ENCODE data around the gene PLEK2. TPM values are rescaled to one million over a fixed set of nuclear protein-coding genes. Genes with fewer than 3 reads are reported as not detected.

PLEK2 gene
- total RNA-seq, 2 donors from 2014 or later, result 1.6 to 2.0 TPM

- Histone ChIP-seq H3K27ac (ENCODE audit: low read depth, low read length) (no peak overlapping the region), H3K27me3 (ENCODE audit: control insufficient read depth, insufficient read depth, low read length, poor library complexity, severe bottlenecking) (no peaks in the 10 kb centered on the region), H3K9me3 (ENCODE audit: control insufficient read depth, low read length) (no peaks in the 10 kb centered on the region), H3K36me3 (ENCODE audit: control insufficient read depth, insufficient read depth, low read length) (peaks cover 94% of the 10 kb centered on the region), H3K4me1 (ENCODE audit: control insufficient read depth, insufficient read depth, low read length) (no peaks in the 10 kb centered on the region), H3K4me3 (ENCODE audit: low read length) (no peak overlapping the region), H3K9ac (ENCODE audit: extremely low read depth, low read length, poor library complexity, severe bottlenecking) (no peak overlapping the region)
- Mint-ChIP-seq H3K36me3 (ENCODE audit: low read depth) (peaks cover 71% of the 10 kb centered on the region), H3K4me1 (no peaks in the 10 kb centered on the region), H3K4me3 (no peak overlapping the region), H3K27ac (no peak overlapping the region), H3K27me3 (ENCODE audit: insufficient read depth) (no peaks in the 10 kb centered on the region), H3K9me3 (no peaks in the 10 kb centered on the region)
- 88 to 100% methylated on average over 1 to 4 of the region's 4 CpGs for WGBS, 2 experiments (ENCODE audit: insufficient coverage in 1 of 2, insufficient read length in 1 of 2)
- TF ChIP-seq CTCF (conservative IDR thresholded peaks at IDR 0.05), result no peak
- DNase-seq, result no peak
Measured at GRCh38 chr14:67371247-67372148, 40.5 kb downstream of the PLEK2 start.

GRCh38 chr14:67370830-67371229 lies 41.1 kb downstream of the PLEK2 start:
- H3K9me3 ChIP-seq (ENCODE audit: control insufficient read depth, low read length), result no peaks in the 10 kb centered on the region
- Mint-ChIP-seq H3K36me3 (ENCODE audit: low read depth) (peaks cover 71% of the 10 kb centered on the region), H3K9me3 (no peaks in the 10 kb centered on the region), H3K4me3 (no peak overlapping the region), H3K27me3 (ENCODE audit: insufficient read depth) (no peaks in the 10 kb centered on the region), H3K4me1 (no peaks in the 10 kb centered on the region), H3K27ac (no peak overlapping the region)
- TF ChIP-seq CTCF (conservative IDR thresholded peaks at IDR 0.05), result no peak
- H3K27ac ChIP-seq (ENCODE audit: low read depth, low read length), result no peak overlapping the region
- H3K9ac ChIP-seq (ENCODE audit: extremely low read depth, low read length, poor library complexity, severe bottlenecking), result no peak overlapping the region
- WGBS, 2 experiments (ENCODE audit: insufficient coverage in 1 of 2, insufficient read length in 1 of 2), result 82 to 96% methylated on average over 4 to 5 of the region's 5 CpGs
- peaks cover 94% of the 10 kb centered on the region for H3K36me3 ChIP-seq (ENCODE audit: control insufficient read depth, insufficient read depth, low read length)
- no peaks in the 10 kb centered on the region for H3K27me3 ChIP-seq (ENCODE audit: control insufficient read depth, insufficient read depth, low read length, poor library complexity, severe bottlenecking)
- H3K4me1 ChIP-seq (ENCODE audit: control insufficient read depth, insufficient read depth, low read length), result no peaks in the 10 kb centered on the region
- no peak for DNase-seq
- H3K4me3 ChIP-seq (ENCODE audit: low read length), result no peak overlapping the region

GRCh38 chr14:67365476-67365875 lies 46.5 kb downstream of the PLEK2 start:
- H3K36me3 Mint-ChIP-seq (ENCODE audit: low read depth), result peaks cover 56% of the 10 kb centered on the region
- no peak overlapping the region for H3K27ac ChIP-seq (ENCODE audit: low read depth, low read length)
- H3K27me3 ChIP-seq (ENCODE audit: control insufficient read depth, insufficient read depth, low read length, poor library complexity, severe bottlenecking), result no peaks in the 10 kb centered on the region
- no peak for DNase-seq
- WGBS, 2 experiments (ENCODE audit: insufficient coverage in 1 of 2, insufficient read length in 1 of 2), result 95 to 100% methylated on average over 2 to 4 of the region's 4 CpGs
- no peaks in the 10 kb centered on the region for H3K9me3 Mint-ChIP-seq
- no peaks in the 10 kb centered on the region for H3K27me3 Mint-ChIP-seq (ENCODE audit: insufficient read depth)
- peaks cover 64% of the 10 kb centered on the region for H3K36me3 ChIP-seq (ENCODE audit: control insufficient read depth, insufficient read depth, low read length)
- no peak overlapping the region for H3K27ac Mint-ChIP-seq
- no peaks in the 10 kb centered on the region for H3K9me3 ChIP-seq (ENCODE audit: control insufficient read depth, low read length)
- no peak overlapping the region for H3K4me3 ChIP-seq (ENCODE audit: low read length)
- H3K4me1 ChIP-seq (ENCODE audit: control insufficient read depth, insufficient read depth, low read length), result no peaks in the 10 kb centered on the region
- TF ChIP-seq CTCF (conservative IDR thresholded peaks at IDR 0.05), result no peak
- no peak overlapping the region for H3K4me3 Mint-ChIP-seq
- no peak overlapping the region for H3K9ac ChIP-seq (ENCODE audit: extremely low read depth, low read length, poor library complexity, severe bottlenecking)
- H3K4me1 Mint-ChIP-seq, result peaks cover 6% of the 10 kb centered on the region

All from endodermal cell (in vitro differentiated cells).